HEK293T (cell line): Measurements from ENCODE around the gene PRR20A.
"Not testable (repeated sequence)": the region's sequence is repeated elsewhere in the genome, so short reads cannot be mapped to it uniquely, and the experiment has no call there.

Experiments used
- CTCF ChIA-PET: fragments of 350-600 bp; formaldehyde crosslinking; extraction: SDS; loops from one replicate; lab custom pipeline; 2021; ENCODE audit warnings: antibody characterized with exemption, inconsistent platforms; lab: Yijun Ruan, JAX
- POLR2A ChIA-PET: fragments of 350-600 bp; formaldehyde crosslinking; extraction: SDS; loops from one replicate; lab custom pipeline; 2020; ENCODE audit warnings: antibody characterized with exemption, inconsistent platforms; lab: Yijun Ruan, JAX
- DNase-seq: peaks from one replicate; pipeline ENCODE4 v3.0.0; 2012; ENCODE audit warnings: mixed read lengths; ENCODE audit errors: extremely low spot score
- ARNT ChIP-seq: fragments of 450-650 bp; IDR thresholded peaks from 2 replicates; pipeline ENCODE4 v1.6.1; 2017; ENCODE audit warnings: mild to moderate bottlenecking
- BHLHE40 ChIP-seq: fragments of 450-650 bp; IDR thresholded peaks from 2 replicates; pipeline ENCODE4 v1.6.1; 2016; ENCODE audit warnings: mild to moderate bottlenecking, moderate library complexity, borderline replicate concordance
- CTBP1 ChIP-seq: fragments of 450-650 bp; IDR thresholded peaks from 2 replicates; pipeline ENCODE4 v1.6.1; 2016; ENCODE audit warnings: borderline replicate concordance
- ELF4 ChIP-seq: fragments of 450-650 bp; IDR thresholded peaks from 2 replicates; pipeline ENCODE4 v1.6.1; 2017; ENCODE audit warnings: antibody characterized with exemption
- FOXA1 ChIP-seq: fragments of 450-650 bp; IDR thresholded peaks from 2 replicates; pipeline ENCODE4 v1.6.1; 2016; ENCODE audit warnings: mild to moderate bottlenecking
- FOXK2 ChIP-seq: fragments of 450-650 bp; IDR thresholded peaks from 2 replicates; pipeline ENCODE4 v1.6.1; 2016; ENCODE audit warnings: mild to moderate bottlenecking
- FOXM1 ChIP-seq: fragments of 450-650 bp; IDR thresholded peaks from 2 replicates; pipeline ENCODE4 v1.6.1; 2017; ENCODE audit warnings: mild to moderate bottlenecking, borderline replicate concordance
- HDGF ChIP-seq: fragments of 450-650 bp; IDR thresholded peaks from 2 replicates; pipeline ENCODE4 v1.6.1; 2017; ENCODE audit warnings: antibody characterized with exemption, borderline replicate concordance
- L3MBTL2 ChIP-seq: fragments of 450-650 bp; conservative IDR thresholded peaks from 2 replicates; pipeline ENCODE4 v1.6.1; 2016; ENCODE audit warnings: mild to moderate bottlenecking
- LEF1 ChIP-seq: fragments of 450-650 bp; IDR thresholded peaks from 2 replicates; pipeline ENCODE4 v1.6.1; 2017; ENCODE audit warnings: mild to moderate bottlenecking, borderline replicate concordance
- NFRKB ChIP-seq: fragments of 450-650 bp; IDR thresholded peaks from 2 replicates; pipeline ENCODE4 v1.6.1; 2016; ENCODE audit warnings: mild to moderate bottlenecking, moderate library complexity
- SP1 ChIP-seq: fragments of 450-650 bp; IDR thresholded peaks from 2 replicates; pipeline ENCODE4 v1.6.1; 2017
- SUZ12 ChIP-seq: fragments of 450-650 bp; IDR thresholded peaks from 2 replicates; pipeline ENCODE4 v1.6.1; 2016; ENCODE audit warnings: mild to moderate bottlenecking
- TARDBP ChIP-seq: fragments of 450-650 bp; IDR thresholded peaks from 2 replicates; pipeline ENCODE4 v1.6.1; 2016
- ZNF384 ChIP-seq: fragments of 450-650 bp; IDR thresholded peaks from 2 replicates; pipeline ENCODE4 v1.6.1; 2016
- TF ChIP-seq, protein P1 (sequence below): fragments of 450-650 bp; IDR thresholded peaks from 2 replicates; pipeline ENCODE4 v1.6.1; 2016

PRR20A gene

DNA sequence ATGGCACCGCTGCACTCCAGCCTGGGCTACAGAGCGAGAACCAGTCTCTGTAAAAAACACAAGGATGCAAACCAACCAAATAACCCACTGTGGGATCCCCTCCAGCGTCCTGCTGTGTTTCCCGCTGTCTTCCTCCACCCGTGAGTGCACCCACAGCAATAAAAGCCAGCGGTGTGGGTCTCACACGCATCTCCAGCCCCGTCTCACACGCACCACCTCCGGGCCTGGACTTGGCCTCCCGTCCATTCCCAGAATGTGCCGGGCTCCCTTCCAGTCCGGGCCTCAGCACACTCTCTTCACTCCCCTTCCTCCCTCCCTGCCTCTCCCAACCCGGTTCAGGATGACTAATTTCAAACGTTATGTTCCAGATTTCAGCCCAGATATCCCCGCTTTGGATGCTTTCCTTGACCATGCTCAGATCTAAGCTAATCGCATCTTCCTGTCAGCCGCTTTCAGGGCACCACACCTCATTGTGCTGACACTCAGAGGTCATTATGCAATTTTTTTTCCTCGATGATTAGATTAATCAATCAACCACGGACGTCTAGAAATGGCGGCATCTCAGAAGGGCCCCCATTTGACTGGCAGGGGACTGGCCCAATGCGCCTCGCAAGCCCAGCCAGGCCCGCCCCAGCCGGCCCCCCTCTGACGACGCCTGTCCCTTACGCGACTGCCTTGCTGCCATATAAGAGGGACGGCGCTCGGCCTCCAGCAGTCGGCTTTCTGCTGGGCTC is at the start of gene PRR20A:
PRR20A (plus strand) TSS at position 684 of the 734 bp plus-strand sequence. CDS start 387 bp downstream, outside the sequence.
- CTCF ChIA-PET, POLR2A ChIA-PET, DNase-seq: not testable (repeated sequence)

DNA sequence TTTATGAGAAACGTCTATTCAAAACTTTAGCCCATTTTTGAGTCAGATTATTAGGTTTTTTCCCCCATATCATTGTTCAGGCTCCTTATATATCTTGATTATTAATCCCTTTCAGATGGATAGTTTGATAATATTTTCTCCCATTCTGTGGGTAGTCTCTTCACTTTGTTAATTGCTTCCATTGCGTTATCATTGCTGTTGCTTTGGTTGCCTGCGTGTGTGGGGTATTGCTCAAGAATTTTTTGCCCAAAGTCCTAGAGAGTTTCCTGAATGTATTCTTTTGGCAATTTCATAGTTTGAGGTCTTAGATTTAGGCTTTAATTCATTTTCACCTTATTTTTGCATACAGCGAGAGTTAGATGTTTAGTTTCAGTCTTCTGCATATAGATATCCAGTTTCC is 25.8 kb upstream of the PRR20A start:
- no peak for DNase-seq
- no peak for TF ChIP-seq LEF1
- no peak for TF ChIP-seq HDGF
- TF ChIP-seq, protein P1, sequence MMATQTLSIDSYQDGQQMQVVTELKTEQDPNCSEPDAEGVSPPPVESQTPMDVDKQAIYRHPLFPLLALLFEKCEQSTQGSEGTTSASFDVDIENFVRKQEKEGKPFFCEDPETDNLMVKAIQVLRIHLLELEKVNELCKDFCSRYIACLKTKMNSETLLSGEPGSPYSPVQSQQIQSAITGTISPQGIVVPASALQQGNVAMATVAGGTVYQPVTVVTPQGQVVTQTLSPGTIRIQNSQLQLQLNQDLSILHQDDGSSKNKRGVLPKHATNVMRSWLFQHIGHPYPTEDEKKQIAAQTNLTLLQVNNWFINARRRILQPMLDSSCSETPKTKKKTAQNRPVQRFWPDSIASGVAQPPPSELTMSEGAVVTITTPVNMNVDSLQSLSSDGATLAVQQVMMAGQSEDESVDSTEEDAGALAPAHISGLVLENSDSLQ = no peak
- no peak for TF ChIP-seq FOXM1
- POLR2A ChIA-PET = no interaction called here
- CTCF ChIA-PET = no interaction called here

DNA sequence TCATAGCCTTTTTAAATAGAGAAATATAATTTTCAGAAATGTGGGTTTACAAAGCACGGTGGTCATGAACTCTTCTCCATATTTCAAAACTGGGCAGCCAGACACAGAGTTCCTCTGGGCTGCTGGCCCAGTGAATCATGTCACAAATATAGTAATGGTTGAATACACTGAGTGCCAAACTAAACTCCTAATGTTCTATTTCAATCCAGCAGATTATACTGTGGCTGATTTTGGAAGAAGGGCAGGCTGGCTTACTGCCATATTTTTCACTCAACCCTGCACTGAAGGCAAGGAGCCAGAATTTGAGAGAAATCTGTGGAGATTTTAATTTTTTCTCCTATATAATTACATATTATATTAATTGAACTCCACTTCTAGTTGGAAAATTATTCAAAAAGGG is 17.0 kb upstream of the PRR20A start:
- ChIA-PET CTCF (no interaction called here), POLR2A (no interaction called here)
- no peak for DNase-seq
- TF ChIP-seq TARDBP = no peak

DNA sequence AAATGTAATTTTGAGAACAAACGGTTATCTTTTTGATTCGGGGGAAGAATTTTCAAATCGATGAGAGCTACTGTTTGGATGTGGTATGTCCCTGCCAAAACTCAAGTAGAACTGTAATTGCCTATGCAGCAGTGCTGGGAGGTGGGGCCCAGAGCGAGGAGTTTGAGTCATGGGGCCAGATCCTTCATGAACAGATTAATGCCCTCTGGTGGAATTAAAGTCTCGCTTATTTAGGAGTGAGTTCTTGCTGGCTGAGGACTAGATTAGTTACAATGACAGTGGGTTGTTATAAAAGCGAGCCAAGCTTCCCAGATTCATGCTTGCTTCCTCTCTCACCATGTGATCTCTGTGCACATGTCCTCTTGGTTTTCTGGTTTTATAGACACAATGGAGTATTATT is 11.8 kb upstream of the PRR20A start:
- TF ChIP-seq TARDBP (no peak), BHLHE40 (no peak), NFRKB (no peak)
- POLR2A ChIA-PET = no interaction called here
- no peak for DNase-seq
- CTCF ChIA-PET = no interaction called here

DNA sequence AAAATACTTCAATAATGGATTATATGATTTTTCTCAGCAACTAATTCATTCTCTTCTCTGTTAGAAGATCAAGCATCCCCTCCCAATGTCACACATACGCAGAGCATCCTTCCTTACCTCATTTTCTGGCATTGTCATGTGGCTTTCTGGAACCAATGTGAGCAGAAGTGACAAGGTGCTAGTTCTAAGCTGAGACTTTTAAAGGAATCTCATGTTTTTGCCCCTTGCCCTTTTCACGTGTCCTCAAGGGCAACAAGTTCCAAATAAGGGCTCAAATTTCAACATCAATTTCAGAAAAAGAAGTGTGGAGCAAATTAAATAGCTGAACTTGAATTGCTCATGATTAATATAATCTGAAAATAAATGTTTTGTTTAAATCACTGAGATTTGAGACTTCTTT is 4.6 kb upstream of the PRR20A start:
- no peak for DNase-seq
- TF ChIP-seq ARNT (no peak), FOXM1 (no peak), FOXK2 (no peak), FOXA1 (no peak), ELF4 (no peak), ZNF384 (no peak), HDGF (no peak), SP1 (no peak), SUZ12 (no peak), LEF1 (no peak), L3MBTL2 (no peak)
- TF ChIP-seq, protein P1 = no peak
- POLR2A ChIA-PET = no interaction called here
- CTCF ChIA-PET = no interaction called here

DNA sequence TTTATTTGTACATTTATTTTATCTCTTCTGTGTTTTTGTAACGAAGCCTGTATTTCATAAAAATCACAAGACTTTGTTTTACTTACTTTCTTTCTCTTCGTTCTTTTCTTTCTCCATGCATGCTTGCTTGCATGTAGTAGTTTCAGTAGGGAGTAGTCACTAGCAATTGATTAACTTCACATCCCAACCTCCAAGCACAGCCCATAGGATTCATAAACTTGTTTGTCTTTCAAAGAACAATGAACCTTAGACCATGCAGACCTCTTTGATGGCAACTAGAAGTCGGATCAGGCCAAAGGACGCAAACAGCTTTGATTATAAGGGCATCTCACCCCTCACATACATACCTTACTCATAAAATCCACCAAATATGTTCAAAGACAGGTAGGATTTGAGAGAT is 3.1 kb upstream of the PRR20A start:
- ChIA-PET POLR2A (no interaction called here), CTCF (no interaction called here)
- TF ChIP-seq FOXK2 = no peak
- TF ChIP-seq BHLHE40 = no peak
- no peak for TF ChIP-seq FOXA1
- TF ChIP-seq ZNF384 = no peak
- TF ChIP-seq, protein P1 = no peak
- TF ChIP-seq NFRKB = no peak
- no peak for TF ChIP-seq L3MBTL2
- TF ChIP-seq ARNT = no peak
- no peak for TF ChIP-seq CTBP1
- no peak for TF ChIP-seq TARDBP
- no peak for TF ChIP-seq ELF4
- no peak for TF ChIP-seq LEF1
- no peak for TF ChIP-seq FOXM1
- TF ChIP-seq HDGF = no peak
- TF ChIP-seq SUZ12 = no peak
- no peak for TF ChIP-seq SP1
- DNase-seq = no peak

DNA sequence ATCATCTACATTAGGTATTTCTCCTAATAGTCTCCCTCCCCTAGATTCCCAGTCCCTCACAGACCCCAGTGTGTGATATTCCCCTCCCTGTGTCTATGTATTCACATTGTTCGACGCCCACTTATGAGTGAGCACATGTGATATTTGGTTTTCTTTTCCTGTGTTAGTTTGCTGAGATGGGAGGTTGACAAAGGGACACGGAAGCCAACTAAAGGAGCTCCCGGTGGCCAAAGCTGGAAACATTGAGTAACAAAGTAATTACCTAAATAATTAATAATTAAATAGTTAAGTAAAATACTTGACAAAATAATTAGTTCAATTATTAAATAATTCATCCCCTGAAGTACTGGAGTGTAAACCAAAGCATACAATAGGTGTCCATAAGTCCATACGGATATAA is 1.7 kb upstream of the PRR20A start:
- no peak for DNase-seq
- no peak for TF ChIP-seq L3MBTL2
- TF ChIP-seq FOXK2 = no peak
- TF ChIP-seq ARNT = no peak
- TF ChIP-seq LEF1 = no peak
- no peak for TF ChIP-seq CTBP1
- TF ChIP-seq FOXM1 = no peak
- no peak for TF ChIP-seq HDGF
- TF ChIP-seq, protein P1 = no peak
- ChIA-PET POLR2A (no interaction called here), CTCF (no interaction called here)

DNA sequence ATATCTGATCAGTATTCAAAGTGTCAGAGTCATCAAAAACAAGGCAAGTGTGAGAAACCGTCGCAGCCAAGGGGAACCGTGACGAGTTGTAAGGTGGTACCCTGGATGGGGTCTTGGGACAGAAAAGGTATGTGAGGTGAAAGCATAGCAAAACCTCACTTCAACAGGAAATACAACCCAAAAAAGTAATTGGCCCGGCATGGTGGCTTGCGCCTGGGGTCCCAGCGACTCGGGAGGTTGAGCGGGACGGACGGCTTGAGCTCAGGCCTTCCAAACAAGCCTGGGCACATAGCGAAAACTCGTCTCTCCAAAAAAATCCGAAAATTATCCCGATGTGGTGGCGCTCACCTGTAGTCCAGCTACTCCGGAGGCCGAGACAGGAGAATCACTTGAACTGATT is 937 bp upstream of the PRR20A start:
- POLR2A ChIA-PET, CTCF ChIA-PET, DNase-seq: not testable (repeated sequence)

DNA sequence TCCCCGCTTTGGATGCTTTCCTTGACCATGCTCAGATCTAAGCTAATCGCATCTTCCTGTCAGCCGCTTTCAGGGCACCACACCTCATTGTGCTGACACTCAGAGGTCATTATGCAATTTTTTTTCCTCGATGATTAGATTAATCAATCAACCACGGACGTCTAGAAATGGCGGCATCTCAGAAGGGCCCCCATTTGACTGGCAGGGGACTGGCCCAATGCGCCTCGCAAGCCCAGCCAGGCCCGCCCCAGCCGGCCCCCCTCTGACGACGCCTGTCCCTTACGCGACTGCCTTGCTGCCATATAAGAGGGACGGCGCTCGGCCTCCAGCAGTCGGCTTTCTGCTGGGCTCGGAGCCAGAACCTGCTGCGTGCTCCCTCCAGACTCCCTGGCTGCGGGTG is 6.5 kb downstream of the PRR20A start, which contains the start of gene PRR20B:
PRR20B (plus strand) TSS at position 301 of the 400 bp plus-strand sequence. CDS start 387 bp downstream, outside the sequence.
- POLR2A ChIA-PET, DNase-seq, CTCF ChIA-PET: not testable (repeated sequence)

DNA sequence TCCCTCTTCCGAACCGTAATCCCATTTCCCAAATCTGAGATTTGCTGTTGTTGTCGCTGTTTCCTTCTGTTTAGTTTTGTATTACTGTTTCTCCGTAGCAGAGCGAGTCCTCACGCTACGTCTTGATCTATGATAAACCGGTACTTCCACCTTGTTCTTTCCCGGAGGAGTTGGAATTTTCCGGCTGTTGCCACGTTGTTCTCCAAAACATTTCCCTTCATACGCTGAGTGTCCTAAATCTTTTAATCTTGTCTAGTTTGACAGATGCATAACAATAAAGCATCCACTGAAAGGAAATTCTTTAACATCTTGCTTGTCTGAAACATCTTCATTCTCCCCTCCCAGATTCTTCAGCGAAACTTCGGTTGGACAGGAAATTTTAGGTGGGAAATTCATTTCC is 7.4 kb downstream of the PRR20A start:
- CTCF ChIA-PET, DNase-seq, POLR2A ChIA-PET: not testable (repeated sequence)

DNA sequence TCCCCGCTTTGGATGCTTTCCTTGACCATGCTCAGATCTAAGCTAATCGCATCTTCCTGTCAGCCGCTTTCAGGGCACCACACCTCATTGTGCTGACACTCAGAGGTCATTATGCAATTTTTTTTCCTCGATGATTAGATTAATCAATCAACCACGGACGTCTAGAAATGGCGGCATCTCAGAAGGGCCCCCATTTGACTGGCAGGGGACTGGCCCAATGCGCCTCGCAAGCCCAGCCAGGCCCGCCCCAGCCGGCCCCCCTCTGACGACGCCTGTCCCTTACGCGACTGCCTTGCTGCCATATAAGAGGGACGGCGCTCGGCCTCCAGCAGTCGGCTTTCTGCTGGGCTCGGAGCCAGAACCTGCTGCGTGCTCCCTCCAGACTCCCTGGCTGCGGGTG is 13.0 kb downstream of the PRR20A start, which contains the start of gene PRR20C:
PRR20C (plus strand) TSS at position 301 of the 400 bp plus-strand sequence. CDS start 387 bp downstream, outside the sequence.
- DNase-seq, POLR2A ChIA-PET, CTCF ChIA-PET: not testable (repeated sequence)
